Neuronal stem cell (in vitro differentiated cells): Measurements from ENCODE around the gene STOML1.

Source experiments
- DNase-seq: peaks from one replicate; pipeline ENCODE4 v3.0.0-alpha.2; 2013; ENCODE audit warnings: low spot score
- H2AFZ ChIP-seq: one replicate; pipeline ENCODE4 v1.6.1; 2013; ENCODE audit warnings: mild to moderate bottlenecking, low read length, inconsistent platforms
- H2AK5ac ChIP-seq: 2 replicates; pipeline ENCODE4 v1.6.1; 2013; ENCODE audit warnings: low read depth, mild to moderate bottlenecking, inconsistent platforms, low read length, moderate library complexity, mixed read lengths
- H2BK120ac ChIP-seq: 2 replicates; pipeline ENCODE4 v1.6.1; 2013; ENCODE audit warnings: low read depth, mild to moderate bottlenecking, inconsistent platforms, low read length, moderate library complexity, mixed read lengths
- H2BK12ac ChIP-seq: one replicate; pipeline ENCODE4 v1.6.1; 2013; ENCODE audit warnings: low read length, inconsistent platforms
- H2BK15ac ChIP-seq: 2 replicates; pipeline ENCODE4 v1.6.1; 2013; ENCODE audit warnings: mild to moderate bottlenecking, low read length, inconsistent platforms, mixed read lengths
- H2BK5ac ChIP-seq: one replicate; pipeline ENCODE4 v1.6.1; 2013; ENCODE audit warnings: inconsistent platforms, mild to moderate bottlenecking, low read length, moderate library complexity
- H3K14ac ChIP-seq: one replicate; pipeline ENCODE4 v1.6.1; 2013; ENCODE audit warnings: low read length, inconsistent platforms
- H3K18ac ChIP-seq: 2 replicates; pipeline ENCODE4 v1.6.1; 2013; ENCODE audit warnings: low read length, inconsistent platforms
- H3K23ac ChIP-seq: 2 replicates; pipeline ENCODE4 v1.6.1; 2013; ENCODE audit warnings: low read depth, mild to moderate bottlenecking, mixed read lengths, low read length, inconsistent platforms; ENCODE audit not compliant: poor library complexity
- H3K27ac ChIP-seq: replicated peaks from 3 replicates; pipeline ENCODE4 v1.5.1; 2013; ENCODE audit warnings: low read length, inconsistent platforms
- H3K27me3 ChIP-seq, 3 experiments: 2 replicates each; pipeline ENCODE4 v1.6.1; 2013; ENCODE audit warnings: low read length in 3 of 3, mild to moderate bottlenecking in 2 of 3, inconsistent platforms in 1 of 3, low read depth in 1 of 3, mixed read lengths in 1 of 3, moderate library complexity in 1 of 3; ENCODE audit not compliant: control insufficient read depth in 3 of 3, insufficient read depth in 3 of 3
- H3K36me3 ChIP-seq, 2 donors: replicated peaks in 1 of 2; 2 replicates each; pipeline ENCODE4 v1.6.1; 2013; ENCODE audit warnings: low read length in 2 of 2; ENCODE audit not compliant: control insufficient read depth in 2 of 2, insufficient read depth in 2 of 2
- H3K4ac ChIP-seq: 2 replicates; pipeline ENCODE4 v1.6.1; 2013; ENCODE audit warnings: inconsistent platforms, mild to moderate bottlenecking, low read length, moderate library complexity
- H3K4me1 ChIP-seq, 2 donors: 1 replicate in 1 of 2; 2 replicates in 1 of 2; pipeline ENCODE4 v1.6.1; 2013; ENCODE audit warnings: low read length in 2 of 2, low read depth in 1 of 2; ENCODE audit not compliant: control insufficient read depth in 2 of 2, insufficient read depth in 1 of 2
- H3K4me2 ChIP-seq: one replicate; pipeline ENCODE4 v1.6.1; 2013; ENCODE audit warnings: mild to moderate bottlenecking, low read length, inconsistent platforms; ENCODE audit not compliant: insufficient read depth, poor library complexity, severe bottlenecking
- H3K4me3 ChIP-seq, 2 donors: 2 replicates each; pipeline ENCODE4 v1.5.1; 2013; ENCODE audit warnings: low read length in 2 of 2, mild to moderate bottlenecking in 2 of 2, inconsistent platforms in 1 of 2, moderate library complexity in 1 of 2
- H3K79me1 ChIP-seq: one replicate; pipeline ENCODE4 v1.6.1; 2013; ENCODE audit warnings: low read depth, mild to moderate bottlenecking, inconsistent platforms, low read length, moderate library complexity
- H3K9ac ChIP-seq: one replicate; pipeline ENCODE4 v1.6.1; 2013; ENCODE audit warnings: mild to moderate bottlenecking, low read depth, low read length, inconsistent platforms; ENCODE audit not compliant: poor library complexity
- H3K9me3 ChIP-seq, 2 donors: replicated peaks in 1 of 2; 2 replicates each; pipeline versions ENCODE3 to v1.6.1; 2013; ENCODE audit warnings: low read length in 2 of 2, mild to moderate bottlenecking in 2 of 2, inconsistent platforms in 1 of 2, low read depth in 1 of 2, mixed read lengths in 1 of 2, moderate library complexity in 1 of 2; ENCODE audit not compliant: control insufficient read depth in 2 of 2, insufficient read depth in 1 of 2
- H4K8ac ChIP-seq: one replicate; pipeline ENCODE4 v1.6.1; 2013; ENCODE audit warnings: low read depth, mild to moderate bottlenecking, inconsistent platforms, low read length, moderate library complexity
- H4K91ac ChIP-seq: one replicate; pipeline ENCODE4 v1.6.1; 2013; ENCODE audit warnings: low read length, low read depth, mild to moderate bottlenecking, inconsistent platforms; ENCODE audit not compliant: poor library complexity
- WGBS, 2 donors: extraction: QIAGEN DNeasy Blood & Tissue Kit; methylation state at CpG; one replicate each; pipeline ENCODE4 v1.1.7; 2013; ENCODE audit warnings: missing lambda C conversion rate in 2 of 2, mixed read lengths in 1 of 2; ENCODE audit not compliant: insufficient read length in 2 of 2, insufficient replicate concordance in 1 of 2; ENCODE audit errors: extremely low coverage in 2 of 2; 5-methylcytosine and 5-hydroxymethylcytosine counted together

Gene STOML1

DNA sequence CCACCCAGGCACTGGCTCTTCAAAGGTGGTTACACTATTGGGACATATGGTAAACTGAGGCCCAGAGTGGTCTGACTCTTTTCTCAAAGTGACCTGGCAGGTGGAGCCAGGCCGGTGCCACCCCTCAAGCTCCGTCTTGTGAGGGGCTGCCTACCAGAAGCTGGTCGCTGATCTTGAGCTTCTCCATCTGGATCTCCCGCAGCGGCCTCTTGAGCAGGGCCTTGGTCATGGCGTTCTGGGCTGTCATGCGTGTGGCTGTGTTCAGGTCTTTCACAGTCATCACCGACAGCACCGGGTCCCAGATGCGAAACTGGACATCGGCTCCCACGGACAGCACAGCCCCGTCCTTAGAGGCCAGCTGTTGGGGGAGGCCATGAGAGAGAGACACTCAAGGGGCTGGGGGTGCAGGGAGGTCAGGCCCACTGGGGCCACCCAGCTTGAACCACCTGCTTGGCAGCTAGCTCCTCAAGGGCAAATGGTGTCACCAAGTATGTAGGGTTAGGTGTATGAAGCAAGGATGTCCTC lies 3.6 kb downstream of the STOML1 start:
- H3K9me3 ChIP-seq, result no peaks in the 10 kb centered on the region
- H3K4me2 ChIP-seq, result no peak overlapping the region
- H3K27me3 ChIP-seq, result no peaks in the 10 kb centered on the region
- no peak overlapping the region for H3K27ac ChIP-seq
- no peak overlapping the region for H2BK15ac ChIP-seq
- H3K4me1 ChIP-seq, result peaks cover 8 to 9% of the 10 kb centered on the region in 2 donors
- no peak overlapping the region for H2AFZ ChIP-seq
- no CpG with 5 or more reads among the region's 13 CpGs for WGBS, 2 donors
- peaks cover 0 to 3% of the 10 kb centered on the region in 2 donors for H3K36me3 ChIP-seq
- DNase-seq, result no peak
- no peak overlapping the region for H4K91ac ChIP-seq
- H2BK5ac ChIP-seq, result no peak overlapping the region
- no peak overlapping the region for H4K8ac ChIP-seq
- H2BK120ac ChIP-seq, result no peak overlapping the region
- H3K9ac ChIP-seq, result peak overlapping the region; percentile 13
- peak overlapping the region in 1 of 2 donors; percentile 15 for H3K4me3 ChIP-seq
- H2BK12ac ChIP-seq, result no peak overlapping the region
- H2AK5ac ChIP-seq, result no peak overlapping the region
- H3K23ac ChIP-seq, result peak overlapping the region; percentile 26
- no peak overlapping the region for H3K14ac ChIP-seq
- H3K79me1 ChIP-seq, result no peaks in the 10 kb centered on the region
- no peak overlapping the region for H3K4ac ChIP-seq
- no peak overlapping the region for H3K18ac ChIP-seq

DNA sequence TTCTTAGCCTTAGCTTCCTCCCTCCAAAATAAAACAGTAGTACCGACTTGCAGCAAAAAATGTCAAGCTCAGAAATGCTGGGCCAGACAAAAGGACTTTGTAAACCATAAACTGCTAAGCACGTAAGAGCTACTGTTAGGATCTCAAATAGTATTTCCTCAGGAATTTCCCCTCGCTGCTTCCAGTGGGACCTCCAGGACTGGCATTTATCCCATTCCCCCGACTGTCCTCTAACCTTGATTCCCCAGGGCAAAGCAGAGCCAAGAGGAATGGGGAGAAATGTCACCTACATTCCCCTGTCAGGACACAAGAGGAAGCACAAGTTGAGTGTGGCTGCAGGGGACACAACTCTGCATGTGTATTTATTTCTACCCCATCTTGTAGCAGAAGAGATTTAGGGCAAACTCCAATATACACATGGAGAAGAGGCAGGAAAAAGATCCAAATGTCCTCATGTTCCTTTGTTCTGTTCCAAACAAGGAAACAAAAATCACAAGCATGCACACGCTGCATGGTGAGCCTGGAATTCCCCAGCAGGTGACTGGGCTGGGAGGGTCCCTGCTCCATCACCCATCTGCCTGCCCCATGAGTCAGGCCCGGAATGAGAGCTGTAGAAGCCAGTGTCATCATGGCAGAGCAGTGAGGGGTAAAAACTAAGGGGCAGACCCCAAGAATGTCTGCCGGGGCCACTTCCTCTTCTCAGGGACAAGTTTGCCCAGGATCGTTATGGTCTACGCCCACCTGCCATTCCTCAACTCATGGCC lies 4.2 kb downstream of the STOML1 start:
- H3K27ac ChIP-seq, result no peak overlapping the region
- DNase-seq, result no peak
- no peak overlapping the region for H3K14ac ChIP-seq
- no peak overlapping the region for H2AK5ac ChIP-seq
- H2BK12ac ChIP-seq, result no peak overlapping the region
- H2BK5ac ChIP-seq, result no peak overlapping the region
- whole genome bisulfite sequencing, 2 donors, result no CpG with 5 or more reads among the region's 9 CpGs
- H2BK15ac ChIP-seq, result no peak overlapping the region
- no peak overlapping the region for H4K8ac ChIP-seq
- H3K4me2 ChIP-seq, result no peak overlapping the region
- H3K27me3 ChIP-seq, result no peaks in the 10 kb centered on the region
- H2BK120ac ChIP-seq, result no peak overlapping the region
- peaks cover 8 to 9% of the 10 kb centered on the region in 2 donors for H3K4me1 ChIP-seq
- peaks cover 0 to 4% of the 10 kb centered on the region in 2 donors for H3K36me3 ChIP-seq
- no peak overlapping the region for H3K18ac ChIP-seq
- H3K23ac ChIP-seq, result no peak overlapping the region
- H3K4me3 ChIP-seq, result no peak overlapping the region
- H2AFZ ChIP-seq, result no peak overlapping the region
- no peak overlapping the region for H3K9ac ChIP-seq
- no peak overlapping the region for H4K91ac ChIP-seq
- no peaks in the 10 kb centered on the region for H3K9me3 ChIP-seq
- no peak overlapping the region for H3K4ac ChIP-seq
- no peaks in the 10 kb centered on the region for H3K79me1 ChIP-seq

DNA sequence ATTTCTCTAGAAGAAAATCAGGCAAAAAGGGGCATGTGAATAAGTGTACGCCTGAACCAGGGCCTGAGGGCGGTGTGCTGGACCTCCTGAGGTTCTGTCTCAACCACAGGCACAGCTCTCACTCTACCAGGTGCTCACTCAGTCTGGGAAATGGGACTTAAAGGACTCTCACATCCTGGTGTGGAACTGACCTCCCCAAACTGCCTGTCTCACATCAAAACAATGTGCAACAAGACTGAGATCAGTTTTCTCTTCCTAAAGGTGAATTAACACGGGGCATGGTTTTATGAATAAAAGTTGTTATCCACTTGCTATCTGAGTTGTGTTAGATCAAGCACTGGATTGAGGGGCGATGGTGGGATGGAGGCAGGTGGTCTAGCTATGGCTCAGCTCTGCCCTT lies 4.8 kb downstream of the STOML1 start:
- Histone ChIP-seq H3K23ac (no peak overlapping the region), H3K27ac (no peak overlapping the region), H3K4me2 (no peak overlapping the region), H3K79me1 (no peaks in the 10 kb centered on the region), H3K18ac (no peak overlapping the region), H3K4ac (no peak overlapping the region), H4K8ac (no peak overlapping the region), H2BK120ac (no peak overlapping the region), H3K9me3 (no peaks in the 10 kb centered on the region), H2BK15ac (peak overlapping the region; percentile 0), H2BK5ac (no peak overlapping the region), H3K4me1 (peaks cover 6 to 10% of the 10 kb centered on the region in 2 donors), H3K9ac (no peak overlapping the region), H3K14ac (no peak overlapping the region), H3K4me3 (no peak overlapping the region), H2AFZ (no peak overlapping the region), H2AK5ac (peak overlapping the region; percentile 9), H3K27me3 (no peaks in the 10 kb centered on the region), H2BK12ac (no peak overlapping the region), H4K91ac (no peak overlapping the region), H3K36me3 (peaks cover 0 to 4% of the 10 kb centered on the region in 2 donors)
- no CpG with 5 or more reads among the region's 4 CpGs for WGBS, 2 donors
- DNase-seq, result no peak

DNA sequence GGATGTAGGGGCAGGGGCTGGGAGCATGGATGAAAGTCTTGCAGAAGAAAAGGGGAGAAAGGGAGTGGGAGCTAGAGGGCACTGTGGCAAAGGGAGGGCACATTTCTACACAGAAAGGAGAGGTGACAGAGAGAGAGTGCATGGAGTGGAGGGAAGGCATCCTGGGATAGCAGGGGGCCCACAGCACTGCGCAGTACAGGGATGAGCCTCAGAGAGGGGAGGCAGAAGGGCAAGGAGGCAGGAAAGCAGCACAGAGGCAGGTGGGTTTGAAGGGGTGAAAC lies 5.4 kb downstream of the STOML1 start:
- Histone ChIP-seq H2BK5ac (no peak overlapping the region), H3K4me2 (no peak overlapping the region), H3K27ac (no peak overlapping the region), H3K9me3 (no peaks in the 10 kb centered on the region), H3K36me3 (peaks cover 0 to 4% of the 10 kb centered on the region in 2 donors), H2BK120ac (no peak overlapping the region), H2AK5ac (peak overlapping the region; percentile 9), H3K4me3 (no peak overlapping the region), H4K91ac (no peak overlapping the region), H2BK15ac (peak overlapping the region; percentile 0), H3K4ac (no peak overlapping the region), H3K79me1 (no peaks in the 10 kb centered on the region), H3K9ac (no peak overlapping the region), H3K14ac (no peak overlapping the region), H3K4me1 (peaks cover 6 to 10% of the 10 kb centered on the region in 2 donors), H3K23ac (no peak overlapping the region), H2AFZ (no peak overlapping the region), H2BK12ac (no peak overlapping the region), H3K18ac (no peak overlapping the region), H4K8ac (no peak overlapping the region), H3K27me3 (no peaks in the 10 kb centered on the region)
- DNase-seq, result no peak
- WGBS, 2 donors, result no CpG with 5 or more reads among the region's 1 CpG
